GM12801 (cell line): Measurements from ENCODE around the gene TMEM187.

Source experiments
- TF ChIP-seq, protein P1 (sequence below): IDR thresholded peaks from one replicate; pipeline ENCODE4 v1.5.1; 2011; ENCODE audit warnings: control low read depth; ENCODE audit not compliant: insufficient read length; ENCODE audit errors: extremely low read depth

Gene TMEM187

GRCh38 chrX:154025230-154025629 is 52.7 kb downstream of the TMEM187 start:
- TF ChIP-seq, protein P1, sequence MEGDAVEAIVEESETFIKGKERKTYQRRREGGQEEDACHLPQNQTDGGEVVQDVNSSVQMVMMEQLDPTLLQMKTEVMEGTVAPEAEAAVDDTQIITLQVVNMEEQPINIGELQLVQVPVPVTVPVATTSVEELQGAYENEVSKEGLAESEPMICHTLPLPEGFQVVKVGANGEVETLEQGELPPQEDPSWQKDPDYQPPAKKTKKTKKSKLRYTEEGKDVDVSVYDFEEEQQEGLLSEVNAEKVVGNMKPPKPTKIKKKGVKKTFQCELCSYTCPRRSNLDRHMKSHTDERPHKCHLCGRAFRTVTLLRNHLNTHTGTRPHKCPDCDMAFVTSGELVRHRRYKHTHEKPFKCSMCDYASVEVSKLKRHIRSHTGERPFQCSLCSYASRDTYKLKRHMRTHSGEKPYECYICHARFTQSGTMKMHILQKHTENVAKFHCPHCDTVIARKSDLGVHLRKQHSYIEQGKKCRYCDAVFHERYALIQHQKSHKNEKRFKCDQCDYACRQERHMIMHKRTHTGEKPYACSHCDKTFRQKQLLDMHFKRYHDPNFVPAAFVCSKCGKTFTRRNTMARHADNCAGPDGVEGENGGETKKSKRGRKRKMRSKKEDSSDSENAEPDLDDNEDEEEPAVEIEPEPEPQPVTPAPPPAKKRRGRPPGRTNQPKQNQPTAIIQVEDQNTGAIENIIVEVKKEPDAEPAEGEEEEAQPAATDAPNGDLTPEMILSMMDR, result no peak

DNA sequence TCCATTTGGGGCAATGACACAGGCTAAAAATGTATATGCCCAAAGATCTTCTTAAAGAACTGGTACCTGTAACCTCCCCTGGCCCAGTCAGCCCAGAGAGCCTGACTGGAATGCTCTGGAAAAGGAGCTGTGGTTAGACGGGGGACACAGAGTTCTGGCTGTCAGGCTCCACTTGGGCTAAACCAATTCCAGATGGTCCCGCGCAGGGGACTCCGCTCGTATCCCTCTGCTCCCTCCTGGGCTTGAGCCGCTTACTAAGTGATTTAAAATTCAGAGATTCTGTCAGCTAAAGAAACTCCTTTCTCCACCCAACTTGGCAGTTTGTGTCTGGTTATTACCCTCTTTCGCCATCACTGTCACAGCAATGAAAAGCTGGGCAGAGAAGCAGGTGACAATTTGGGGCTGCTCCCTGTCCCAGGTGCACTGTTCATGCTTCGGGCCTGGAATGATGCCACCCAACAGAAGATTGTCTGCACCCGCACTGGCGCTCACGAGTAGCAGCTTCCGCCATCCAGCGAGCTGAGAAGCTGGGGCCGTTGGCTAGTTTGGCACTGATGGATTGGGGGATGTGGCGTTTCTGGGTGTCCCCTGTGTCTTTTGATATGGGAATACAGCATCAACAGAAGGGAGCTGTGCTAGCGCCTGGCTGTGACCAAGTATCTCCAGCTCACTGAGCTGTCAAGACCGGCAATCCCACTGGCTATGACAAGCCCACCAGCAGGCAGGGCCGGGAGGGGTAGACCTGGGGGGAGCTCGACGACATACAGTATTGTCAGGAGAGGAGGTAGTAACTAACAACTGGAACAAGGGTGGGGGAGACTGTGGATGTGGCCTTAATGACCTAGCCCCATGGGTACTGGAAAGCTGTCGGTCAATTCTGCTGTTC is 53.8 kb downstream of the TMEM187 start:
- TF ChIP-seq, protein P1, result no peak

DNA sequence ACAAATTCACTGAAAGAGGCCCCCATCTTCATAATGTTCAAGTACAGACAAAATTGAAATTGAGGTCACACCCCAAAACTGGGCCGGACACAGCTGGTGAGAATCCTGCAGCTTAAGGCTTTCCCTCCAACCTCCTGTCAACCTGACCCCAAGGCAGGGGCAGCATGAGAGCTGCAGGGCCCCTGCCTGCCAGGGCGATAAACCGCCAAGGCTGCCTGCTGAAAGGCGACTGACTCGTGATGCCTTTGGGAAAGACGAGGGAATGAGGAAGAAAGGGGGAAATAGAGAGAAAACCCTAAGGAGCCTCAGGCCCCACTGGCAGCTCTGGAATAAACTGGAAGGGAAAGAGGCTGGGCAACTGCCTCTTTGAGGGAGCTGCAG is 54.5 kb downstream of the TMEM187 start:
- TF ChIP-seq, protein P1, result no peak

- TF ChIP-seq, protein P1, result no peak
Observed at GRCh38 chrX:154027986-154028385, 55.4 kb downstream of the TMEM187 start.

DNA sequence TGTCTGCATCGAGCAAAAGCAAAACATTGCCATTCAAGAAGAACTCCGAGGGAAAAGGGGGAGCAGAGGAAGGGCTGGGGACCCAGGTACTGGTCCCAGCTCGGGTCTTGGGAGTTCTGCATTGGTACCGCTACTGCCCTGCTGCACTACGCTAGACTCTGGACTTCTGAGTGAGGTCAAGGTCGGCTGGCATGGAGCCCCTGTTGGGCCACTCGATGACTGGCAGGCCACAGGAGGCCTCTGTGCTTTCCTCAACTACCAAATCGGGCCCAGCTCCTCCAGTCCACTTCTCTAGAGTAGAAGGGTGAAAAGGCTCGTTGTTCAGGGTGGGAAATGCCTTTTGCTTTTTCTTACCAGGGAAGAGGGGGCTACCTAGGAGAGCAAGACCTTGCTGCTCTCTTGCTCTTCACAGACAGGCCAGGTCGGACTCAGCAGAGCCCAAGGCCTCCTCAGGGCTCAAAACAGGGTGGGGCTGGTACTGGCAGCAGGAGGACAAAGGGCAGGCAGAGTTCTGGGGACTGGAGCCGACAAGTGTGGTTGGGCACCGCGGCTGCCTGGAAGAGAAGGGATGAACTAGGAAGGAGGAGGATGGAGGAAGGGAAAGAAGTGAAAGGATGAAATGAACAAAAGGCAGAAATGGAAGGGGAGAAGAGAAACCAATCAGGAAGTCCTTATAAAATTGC is 56.1 kb downstream of the TMEM187 start:
- TF ChIP-seq, protein P1, result no peak

- TF ChIP-seq, protein P1, result no peak
Observed at GRCh38 chrX:154029439-154029838, 56.9 kb downstream of the TMEM187 start.

- TF ChIP-seq, protein P1, result no peak
Observed at GRCh38 chrX:154030266-154030665, 57.7 kb downstream of the TMEM187 start.
